Natural killer cell (primary cell): ENCODE results near the gene IL22RA2. TPM values are rescaled to one million over a fixed set of nuclear protein-coding genes. Genes with fewer than 3 reads are reported as not detected.

ENCODE experiments used
- ATAC-seq, 3 donors: fragments of 150-1000 bp in 2 of 3; fragments of 200-7000 bp in 1 of 3; cut with Tn5 transposase; 1 replicate in 1 of 3; 2 replicates in 2 of 3; pipeline ENCODE4 v1.10.0; 2021; ENCODE audit warnings: mild to moderate bottlenecking in 2 of 3, moderate library complexity in 2 of 3
- DNase-seq, 2 donors: peaks; one replicate each; pipeline versions ENCODE4 v3.0.0 to v3.0.0-alpha.2; 2013 to 2021; ENCODE audit warnings: mixed read lengths in 1 of 2
- H3K27ac ChIP-seq: one replicate; pipeline ENCODE4 v1.5.1; 2013; ENCODE audit warnings: mild to moderate bottlenecking, low read length
- H3K27me3 ChIP-seq: one replicate; pipeline ENCODE4 v1.6.1; 2013; ENCODE audit warnings: low read length; ENCODE audit not compliant: control insufficient read depth, insufficient read depth
- H3K36me3 ChIP-seq: one replicate; pipeline ENCODE4 v1.6.1; 2013; ENCODE audit warnings: low read length; ENCODE audit not compliant: control insufficient read depth, insufficient read depth
- H3K4me1 ChIP-seq: one replicate; pipeline ENCODE4 v1.6.1; 2013; ENCODE audit warnings: low read length; ENCODE audit not compliant: control insufficient read depth, insufficient read depth
- H3K4me3 ChIP-seq: one replicate; pipeline ENCODE4 v1.5.1; 2013; ENCODE audit warnings: low read length
- H3K9me3 ChIP-seq: one replicate; pipeline ENCODE4 v1.6.1; 2013; ENCODE audit warnings: low read length; ENCODE audit not compliant: control insufficient read depth, insufficient read depth
- H3K27ac Mint-ChIP-seq, 2 donors: one replicate each; pipeline ENCODE4 v1.8.0; 2022; ENCODE audit warnings: mild to moderate bottlenecking in 2 of 2, mixed read lengths in 2 of 2, moderate library complexity in 1 of 2
- H3K27me3 Mint-ChIP-seq, 2 donors: one replicate each; pipeline ENCODE4 v1.8.0; 2022; ENCODE audit warnings: low read depth in 2 of 2, mixed read lengths in 2 of 2
- H3K36me3 Mint-ChIP-seq: one replicate; pipeline ENCODE4 v1.8.0; 2022; ENCODE audit warnings: mixed read lengths
- H3K4me1 Mint-ChIP-seq, 2 donors: one replicate each; pipeline ENCODE4 v1.8.0; 2022; ENCODE audit warnings: mixed read lengths in 2 of 2
- H3K4me3 Mint-ChIP-seq: one replicate; pipeline ENCODE4 v1.8.0; 2022; ENCODE audit warnings: mild to moderate bottlenecking, moderate library complexity, mixed read lengths
- H3K9me3 Mint-ChIP-seq, 2 donors: one replicate each; pipeline ENCODE4 v1.8.0; 2022; ENCODE audit warnings: mixed read lengths in 2 of 2
- WGBS: methylation state at CpG from one replicate; pipeline ENCODE4 v1.1.7; 2013; ENCODE audit warnings: missing lambda C conversion rate; ENCODE audit not compliant: insufficient coverage; 5-methylcytosine and 5-hydroxymethylcytosine counted together
- intact Hi-C: fragments of 100-400 bp; cut with micrococcal nuclease; formaldehyde crosslinking; loops from one replicate; pipeline ENCODE4 v1.14.2; 2022
- total RNA-seq, 4 donors: library from RNA; stranded (reverse); fragments of 120-200 nt in 1 of 4; gene quantifications; one replicate each; pipeline versions ENCODE4 v1.2.3 to v1.2.4, GENCODE V29; 2013 to 2022
- TF ChIP-seq, protein P1 (sequence below): fragments of 200-600 bp; IDR thresholded peaks from one replicate; pipeline ENCODE4 v1.8.0; 2022; ENCODE audit warnings: antibody characterized with exemption

The IL22RA2 gene
- total RNA-seq, 3 donors from 2014 or later (not counting 1 experiment from before 2014, with no cell fraction given): not detected

DNA sequence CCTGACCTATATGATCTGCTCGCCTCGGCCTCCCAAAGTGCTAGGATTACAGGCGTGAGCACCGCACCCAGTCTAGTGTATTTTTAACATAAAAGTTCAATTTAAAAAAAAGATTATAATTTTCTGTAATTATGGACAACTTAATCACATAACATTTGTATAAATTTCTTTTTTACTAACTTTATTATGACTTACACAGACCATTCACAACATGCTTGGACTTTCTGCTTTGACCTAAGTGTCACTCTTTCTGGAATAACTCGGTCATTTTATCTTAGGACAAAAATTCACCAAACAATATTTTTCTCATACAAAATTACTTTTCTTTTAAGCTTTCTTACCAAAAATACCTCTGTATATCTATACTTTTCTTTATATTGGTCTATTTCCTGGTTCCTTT is 15.4 kb upstream of the IL22RA2 start:
- no peak for DNase-seq
- Mint-ChIP-seq H3K27ac (no peak overlapping the region), H3K27me3 (no peaks in the 10 kb centered on the region), H3K9me3 (peaks cover 2 to 6% of the 10 kb centered on the region in 2 donors), H3K4me1 (no peaks in the 10 kb centered on the region), H3K36me3 (peaks cover 17% of the 10 kb centered on the region), H3K4me3 (no peak overlapping the region)
- Histone ChIP-seq H3K4me1 (no peaks in the 10 kb centered on the region), H3K4me3 (no peak overlapping the region), H3K36me3 (no peaks in the 10 kb centered on the region), H3K27ac (no peak overlapping the region), H3K9me3 (peaks cover 25% of the 10 kb centered on the region), H3K27me3 (no peaks in the 10 kb centered on the region)
- 97% methylated on average over 3 of the region's 5 CpGs for WGBS
- TF ChIP-seq, protein P1, sequence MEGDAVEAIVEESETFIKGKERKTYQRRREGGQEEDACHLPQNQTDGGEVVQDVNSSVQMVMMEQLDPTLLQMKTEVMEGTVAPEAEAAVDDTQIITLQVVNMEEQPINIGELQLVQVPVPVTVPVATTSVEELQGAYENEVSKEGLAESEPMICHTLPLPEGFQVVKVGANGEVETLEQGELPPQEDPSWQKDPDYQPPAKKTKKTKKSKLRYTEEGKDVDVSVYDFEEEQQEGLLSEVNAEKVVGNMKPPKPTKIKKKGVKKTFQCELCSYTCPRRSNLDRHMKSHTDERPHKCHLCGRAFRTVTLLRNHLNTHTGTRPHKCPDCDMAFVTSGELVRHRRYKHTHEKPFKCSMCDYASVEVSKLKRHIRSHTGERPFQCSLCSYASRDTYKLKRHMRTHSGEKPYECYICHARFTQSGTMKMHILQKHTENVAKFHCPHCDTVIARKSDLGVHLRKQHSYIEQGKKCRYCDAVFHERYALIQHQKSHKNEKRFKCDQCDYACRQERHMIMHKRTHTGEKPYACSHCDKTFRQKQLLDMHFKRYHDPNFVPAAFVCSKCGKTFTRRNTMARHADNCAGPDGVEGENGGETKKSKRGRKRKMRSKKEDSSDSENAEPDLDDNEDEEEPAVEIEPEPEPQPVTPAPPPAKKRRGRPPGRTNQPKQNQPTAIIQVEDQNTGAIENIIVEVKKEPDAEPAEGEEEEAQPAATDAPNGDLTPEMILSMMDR: no peak
- intact Hi-C loops: no loop called here
- ATAC-seq: no peak

DNA sequence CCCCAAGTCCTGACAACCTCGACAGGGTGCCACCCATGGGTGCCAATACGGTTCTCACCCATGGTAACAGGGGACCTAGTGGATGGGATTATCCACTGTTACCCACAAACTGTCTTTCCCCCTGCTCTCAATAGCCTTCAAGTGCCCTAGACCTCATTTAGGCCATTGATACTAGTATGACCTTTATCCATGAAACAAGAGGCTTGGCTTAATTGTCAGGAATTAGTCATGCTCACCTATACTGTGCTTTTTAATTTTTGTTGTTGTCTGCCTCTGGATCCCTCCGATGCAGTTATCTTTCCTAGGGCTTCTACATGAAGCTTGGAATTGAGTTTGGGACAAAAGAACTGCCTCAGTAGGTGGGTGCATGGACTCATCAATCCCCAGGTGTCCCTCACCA is 11.8 kb upstream of the IL22RA2 start:
- TF ChIP-seq, protein P1: no peak
- ATAC-seq: no peak
- no peaks in the 10 kb centered on the region for H3K4me1 Mint-ChIP-seq
- H3K27me3 ChIP-seq: no peaks in the 10 kb centered on the region
- intact Hi-C loops: no loop called here
- H3K9me3 ChIP-seq: peaks cover 32% of the 10 kb centered on the region
- H3K36me3 Mint-ChIP-seq: peaks cover 45% of the 10 kb centered on the region
- WGBS: 94% methylated on average over 3 of the region's 3 CpGs
- H3K27me3 Mint-ChIP-seq: no peaks in the 10 kb centered on the region
- DNase-seq: no peak
- no peaks in the 10 kb centered on the region for H3K4me1 ChIP-seq
- H3K4me3 ChIP-seq: no peak overlapping the region
- H3K9me3 Mint-ChIP-seq: peaks cover 5 to 6% of the 10 kb centered on the region in 2 donors
- no peaks in the 10 kb centered on the region for H3K36me3 ChIP-seq
- no peak overlapping the region for H3K4me3 Mint-ChIP-seq
- H3K27ac Mint-ChIP-seq: no peak overlapping the region
- H3K27ac ChIP-seq: no peak overlapping the region

GRCh38 chr6:137182654-137183073 is 9.2 kb upstream of the IL22RA2 start:
- no peak for DNase-seq
- TF ChIP-seq, protein P1: no peak
- peaks cover 5 to 8% of the 10 kb centered on the region in 2 donors for H3K9me3 Mint-ChIP-seq
- H3K9me3 ChIP-seq: peaks cover 31% of the 10 kb centered on the region
- H3K4me1 ChIP-seq: no peaks in the 10 kb centered on the region
- no peaks in the 10 kb centered on the region for H3K27me3 ChIP-seq
- peaks cover 52% of the 10 kb centered on the region for H3K36me3 Mint-ChIP-seq
- intact Hi-C loops: no loop called here
- no peak for ATAC-seq
- no peak overlapping the region for H3K4me3 Mint-ChIP-seq
- H3K27me3 Mint-ChIP-seq: peaks cover 6 to 8% of the 10 kb centered on the region in 2 donors
- H3K4me1 Mint-ChIP-seq: no peaks in the 10 kb centered on the region
- no peak overlapping the region for H3K27ac Mint-ChIP-seq
- no peaks in the 10 kb centered on the region for H3K36me3 ChIP-seq
- no peak overlapping the region for H3K4me3 ChIP-seq
- no peak overlapping the region for H3K27ac ChIP-seq

GRCh38 chr6:137181891-137182653 is 8.6 kb upstream of the IL22RA2 start:
- Histone ChIP-seq H3K4me3 (no peak overlapping the region), H3K27ac (no peak overlapping the region), H3K36me3 (no peaks in the 10 kb centered on the region), H3K27me3 (no peaks in the 10 kb centered on the region), H3K4me1 (no peaks in the 10 kb centered on the region), H3K9me3 (peaks cover 31% of the 10 kb centered on the region)
- peaks cover 52% of the 10 kb centered on the region for H3K36me3 Mint-ChIP-seq
- H3K27ac Mint-ChIP-seq: no peak overlapping the region
- no peaks in the 10 kb centered on the region for H3K4me1 Mint-ChIP-seq
- DNase-seq (no peak), ATAC-seq (no peak)
- 100% methylated on average over 3 of the region's 3 CpGs for WGBS
- TF ChIP-seq, protein P1: no peak
- H3K4me3 Mint-ChIP-seq: no peak overlapping the region
- intact Hi-C loops: no loop called here
- H3K27me3 Mint-ChIP-seq: peaks cover 8 to 9% of the 10 kb centered on the region in 2 donors
- peaks cover 5 to 8% of the 10 kb centered on the region in 2 donors for H3K9me3 Mint-ChIP-seq
